Activated CD4-positive, alpha-beta T cell treated with anti-CD3 and anti-CD28 coated beads, Interleukin-2, amount 50 U/mL, for 1 hour (primary cell): ENCODE results near the gene COL8A2.
A peak's percentile ranks its signal among the peaks of the same experiment; 100 is the strongest.

ENCODE experiments used
- DNase-seq: peaks from one replicate; pipeline ENCODE4 v3.0.0-alpha.2; 2020

The COL8A2 gene

DNA sequence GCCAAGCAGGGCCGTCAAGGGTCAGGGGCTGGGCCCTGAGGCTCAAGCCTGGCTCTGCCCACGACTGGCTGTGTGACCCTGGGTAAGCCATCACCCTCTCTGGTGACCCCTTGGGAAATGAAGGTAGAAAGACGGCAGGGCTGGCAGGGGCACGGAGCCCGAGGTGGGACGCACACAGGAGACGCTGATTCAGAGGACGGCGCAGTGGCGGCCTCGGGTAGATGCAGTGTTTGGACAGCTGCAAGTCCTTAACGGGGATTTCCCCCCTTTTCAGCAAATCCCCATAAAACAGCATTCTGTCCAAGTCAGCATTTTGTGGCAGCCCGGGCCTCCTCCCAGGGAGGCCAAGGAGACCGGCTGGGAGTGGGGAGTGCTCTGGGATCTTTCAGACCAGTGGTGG, 16.7 kb downstream of the COL8A2 start:
- DNase-seq = no peak

DNA sequence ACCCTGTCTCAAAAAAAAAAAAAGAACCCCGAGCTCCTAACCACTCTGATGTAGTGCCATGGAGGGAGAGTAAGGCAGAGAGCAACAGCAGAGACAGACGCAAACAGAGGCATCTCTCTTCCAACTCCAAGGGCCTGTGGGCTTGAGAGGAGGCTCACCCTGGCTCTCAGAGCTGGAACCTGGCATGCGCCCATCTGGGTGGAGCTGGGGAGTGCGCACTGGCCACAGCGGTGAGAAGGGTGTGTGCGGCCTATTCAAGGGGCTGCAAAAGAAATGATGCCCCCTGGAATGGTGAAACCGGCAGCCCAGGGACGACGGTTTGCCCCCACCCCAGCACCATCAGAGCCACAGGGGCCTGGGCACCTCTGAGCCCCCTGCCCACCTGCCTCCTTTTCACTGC, 17.6 kb downstream of the COL8A2 start:
- DNase-seq = no peak

DNA sequence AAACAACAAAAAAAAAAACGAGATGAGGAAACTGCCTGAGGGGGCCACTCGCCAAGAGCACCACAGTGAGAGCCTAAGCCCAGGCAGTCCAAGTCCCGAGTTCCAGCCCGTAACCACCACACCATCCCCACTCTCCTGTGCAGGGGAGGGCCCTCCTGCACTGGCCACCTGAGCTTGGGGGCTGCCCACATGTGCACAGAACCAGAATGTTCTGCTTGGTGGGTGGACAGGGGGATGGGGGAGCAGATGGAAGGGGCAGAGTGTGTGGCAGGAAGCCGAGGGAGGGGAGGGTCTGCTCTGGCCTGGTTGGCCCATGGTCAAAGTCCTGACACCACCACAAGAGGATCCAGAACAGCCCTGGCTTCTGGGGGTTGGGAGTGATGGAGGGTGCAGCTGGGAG, 18.8 kb downstream of the COL8A2 start:
- DNase-seq = no peak

DNA sequence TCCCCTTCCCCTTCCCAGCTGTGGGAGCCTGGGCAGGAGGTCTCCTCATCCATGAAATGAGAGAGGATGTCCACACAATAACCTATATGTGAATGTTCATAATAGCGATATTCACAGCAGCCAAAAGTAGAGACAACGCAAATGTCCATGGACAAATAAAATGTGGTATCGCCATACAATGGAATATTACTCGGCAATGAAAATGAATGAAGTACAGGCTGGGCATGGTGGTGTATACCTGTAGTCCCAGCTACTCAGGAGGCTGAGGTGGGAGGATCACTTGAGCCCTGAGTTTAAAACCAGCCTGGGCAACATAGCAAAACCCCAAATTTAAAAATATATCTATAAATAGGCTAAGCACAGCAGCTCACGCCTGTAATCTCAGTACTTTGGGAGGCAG, 23.5 kb downstream of the COL8A2 start:
- no peak for DNase-seq

DNA sequence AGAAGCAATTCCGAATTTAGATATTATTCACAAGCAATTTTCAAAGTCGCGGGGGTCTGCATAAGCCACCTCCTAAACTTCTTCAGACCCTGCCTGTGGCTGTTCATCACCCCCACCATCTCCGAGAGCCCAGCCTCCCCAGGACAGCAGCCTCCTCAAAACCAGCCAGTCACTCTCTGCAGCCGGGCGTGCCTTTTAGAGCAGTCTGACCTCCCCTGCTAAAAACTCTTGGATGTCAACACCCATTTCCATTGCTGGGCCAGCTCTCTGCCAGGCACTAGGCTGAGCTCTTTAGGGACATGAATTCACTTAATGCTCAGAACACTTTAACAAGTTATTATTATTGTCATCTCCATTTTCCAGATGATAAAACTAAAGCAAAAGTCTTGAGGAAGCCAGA, 24.6 kb downstream of the COL8A2 start:
- no peak for DNase-seq

DNA sequence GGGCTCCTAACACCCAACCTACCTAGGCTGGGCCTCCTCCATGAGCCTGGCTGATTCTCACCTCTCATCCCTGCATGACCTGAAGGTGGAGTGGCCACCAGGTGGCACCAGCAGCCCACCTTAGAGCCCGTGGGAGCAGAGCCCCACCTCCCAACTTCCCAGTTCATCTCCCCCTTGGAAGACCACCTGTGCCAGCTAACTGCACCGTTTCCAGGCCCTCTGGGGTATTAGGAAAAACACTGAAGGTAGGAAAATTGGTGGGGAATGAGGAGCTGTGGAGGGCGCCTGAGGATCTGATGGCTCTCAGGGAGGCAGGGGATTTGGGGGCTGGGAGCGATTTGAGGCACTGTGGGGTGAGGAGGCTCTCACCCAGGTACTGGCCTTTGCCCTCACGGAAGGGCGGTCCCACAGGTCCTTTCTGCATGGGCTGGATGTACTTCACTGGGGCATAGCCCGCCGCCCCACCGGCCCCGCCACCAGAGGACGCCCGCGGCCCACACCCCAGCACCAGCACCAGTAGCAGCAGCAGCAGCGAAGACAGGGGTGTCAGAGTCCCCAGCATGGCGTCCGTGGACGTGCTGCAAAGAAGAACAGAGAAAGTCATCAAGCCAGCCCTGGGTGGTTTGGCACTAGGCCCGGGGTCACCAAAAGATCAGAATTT, 25.2 kb downstream of the COL8A2 start:
- DNase-seq = peak; percentile 79

DNA sequence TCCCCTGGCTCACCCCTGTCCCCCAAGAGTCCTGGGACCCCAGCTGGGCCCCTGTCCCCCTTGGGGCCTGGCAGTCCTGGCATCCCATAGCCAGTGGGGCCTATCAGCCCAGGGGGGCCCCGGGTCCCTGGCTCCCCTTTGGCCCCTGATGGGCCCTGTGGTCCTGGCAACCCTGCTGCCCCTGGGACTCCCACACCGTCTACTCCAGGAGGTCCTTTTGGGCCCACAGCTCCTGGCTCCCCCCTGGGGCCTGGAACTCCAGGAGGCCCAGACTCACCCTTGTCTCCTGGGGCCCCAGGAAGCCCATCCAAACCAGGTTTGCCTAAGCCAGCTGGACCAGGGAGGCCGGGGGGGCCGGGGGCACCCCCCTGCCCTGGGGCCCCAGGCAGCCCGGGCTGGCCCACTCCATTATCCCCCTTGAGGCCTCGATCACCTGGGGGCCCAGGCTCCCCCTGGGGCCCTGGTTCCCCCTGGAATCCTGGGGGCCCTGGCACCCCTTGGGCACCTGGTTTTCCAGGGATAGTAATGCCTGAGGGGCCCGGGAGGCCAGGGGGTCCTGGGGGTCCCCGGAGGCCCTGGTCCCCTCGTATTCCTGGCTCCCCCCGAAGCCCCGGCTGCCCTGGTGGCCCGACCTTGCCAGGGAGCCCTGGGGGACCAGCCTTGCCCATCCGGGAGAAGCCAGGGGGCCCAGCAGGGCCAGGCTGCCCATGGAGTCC, 26.2 kb downstream of the COL8A2 start:
- no peak for DNase-seq

DNA sequence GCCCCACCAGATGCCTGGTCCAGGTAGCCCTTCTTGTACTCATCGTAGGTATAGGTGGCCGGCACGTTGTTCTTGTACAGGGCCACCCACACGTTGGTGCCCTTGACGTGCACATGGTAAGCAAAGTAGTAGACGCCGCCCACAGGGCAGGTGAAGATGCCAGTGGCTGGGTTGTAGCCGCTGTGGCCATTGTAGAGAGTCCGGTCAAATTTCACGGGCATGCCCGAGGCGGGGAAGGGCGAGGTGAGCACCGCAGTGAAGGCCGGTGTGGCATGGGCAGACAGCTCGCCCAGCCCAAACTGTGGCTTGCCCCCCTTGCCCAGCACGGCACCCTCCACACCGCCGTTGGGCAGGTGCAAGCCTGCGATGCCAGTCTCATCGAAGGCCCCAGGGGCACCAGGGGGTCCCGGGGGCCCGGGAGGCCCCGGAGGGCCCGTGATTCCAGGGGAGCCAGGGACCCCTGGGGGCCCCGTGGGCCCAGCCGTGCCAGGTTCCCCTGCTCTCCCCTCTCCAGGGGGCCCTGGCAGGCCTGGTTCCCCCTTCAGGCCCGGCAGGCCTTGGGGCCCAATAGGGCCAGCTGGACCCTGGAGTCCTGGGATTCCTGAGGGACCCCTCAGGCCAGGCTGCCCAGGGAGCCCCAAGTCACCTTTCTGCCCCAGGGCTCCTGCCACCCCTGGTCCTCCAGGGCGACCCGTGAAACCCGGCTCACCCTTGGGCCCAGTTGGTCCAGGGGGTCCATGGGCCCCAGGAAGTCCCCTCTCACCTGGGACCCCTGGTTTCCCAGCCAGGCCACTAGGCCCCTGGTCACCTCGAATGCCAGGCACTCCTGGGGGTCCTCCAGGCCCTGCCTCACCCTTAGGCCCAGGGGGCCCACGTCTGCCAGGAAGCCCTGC, 27.1 kb downstream of the COL8A2 start:
- DNase-seq = no peak

DNA sequence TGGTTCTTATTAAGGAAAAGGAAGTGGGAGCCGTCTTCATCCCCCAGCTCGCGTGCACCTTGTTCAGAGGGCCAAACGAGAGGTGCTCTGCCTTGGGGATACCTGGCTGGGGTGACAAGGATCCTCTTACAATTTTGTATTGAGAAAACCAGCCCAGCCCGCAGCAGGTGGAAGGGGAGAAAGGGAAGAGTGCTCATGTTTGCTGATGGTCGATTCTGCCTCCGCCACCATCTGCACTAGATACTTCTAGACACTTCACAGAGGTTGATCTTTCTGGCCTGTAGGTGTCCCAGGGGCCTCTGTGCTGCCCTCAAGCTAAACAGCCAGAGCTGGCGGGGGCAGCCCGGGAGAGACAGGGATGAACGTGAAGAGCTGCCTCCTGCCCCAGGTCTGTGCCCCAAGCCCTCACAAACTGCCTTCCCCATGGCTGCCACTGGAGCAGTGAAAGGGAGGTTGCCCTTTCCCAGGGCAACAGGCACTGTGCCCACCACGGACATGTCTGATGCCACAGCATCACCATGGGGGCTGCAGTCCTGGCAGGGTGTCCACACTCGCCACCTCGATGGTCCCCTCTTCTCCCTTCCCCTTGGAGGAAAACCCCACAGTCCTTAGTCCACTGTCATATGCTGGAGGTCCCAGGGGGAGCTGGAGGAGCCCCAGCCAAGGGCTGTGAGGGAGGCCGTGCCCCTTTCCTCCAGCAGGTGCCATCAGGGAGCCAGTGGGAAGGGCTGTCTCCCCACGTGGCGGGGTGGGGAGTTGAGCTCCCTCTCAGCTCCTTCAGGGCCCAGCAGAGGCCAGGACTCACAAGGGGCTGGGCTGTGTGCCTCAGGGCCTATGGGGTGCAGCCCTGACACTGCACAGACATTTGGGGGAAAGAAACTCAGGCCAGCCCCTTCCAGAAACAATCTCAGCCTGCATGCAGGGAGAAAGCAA, 28.3 kb downstream of the COL8A2 start:
- DNase-seq = no peak

DNA sequence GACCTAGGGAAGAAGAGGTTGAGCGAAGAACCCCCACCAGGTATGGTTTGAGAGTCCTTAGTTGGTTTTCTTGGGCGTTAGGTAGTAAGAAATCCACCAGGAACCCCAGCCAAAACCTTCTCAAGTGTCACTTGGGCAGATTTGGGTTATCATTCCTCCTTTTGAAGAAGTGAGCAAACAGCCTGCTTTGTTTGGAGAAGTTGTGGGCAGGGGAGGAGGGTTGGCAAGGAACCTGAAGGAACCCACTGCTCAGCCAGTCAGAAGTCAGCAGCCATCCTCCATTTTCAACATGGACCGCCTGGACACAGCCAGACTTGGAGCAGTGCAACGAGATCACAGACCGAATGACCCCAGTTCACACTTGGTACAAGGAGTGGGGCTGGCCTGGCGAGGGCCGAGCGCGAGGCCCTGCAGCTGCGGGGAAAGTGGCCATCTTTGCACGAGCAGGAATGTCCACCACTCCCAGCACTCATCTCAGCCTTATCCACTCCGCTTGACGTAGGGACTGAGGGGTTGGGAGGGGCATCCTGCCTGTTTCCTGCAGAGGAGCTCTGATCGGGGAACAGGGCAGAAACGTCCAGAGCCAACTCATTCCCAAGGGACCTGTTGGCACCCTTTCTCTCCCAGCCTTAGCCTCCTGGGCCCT, 29.1 kb downstream of the COL8A2 start:
- no peak for DNase-seq

DNA sequence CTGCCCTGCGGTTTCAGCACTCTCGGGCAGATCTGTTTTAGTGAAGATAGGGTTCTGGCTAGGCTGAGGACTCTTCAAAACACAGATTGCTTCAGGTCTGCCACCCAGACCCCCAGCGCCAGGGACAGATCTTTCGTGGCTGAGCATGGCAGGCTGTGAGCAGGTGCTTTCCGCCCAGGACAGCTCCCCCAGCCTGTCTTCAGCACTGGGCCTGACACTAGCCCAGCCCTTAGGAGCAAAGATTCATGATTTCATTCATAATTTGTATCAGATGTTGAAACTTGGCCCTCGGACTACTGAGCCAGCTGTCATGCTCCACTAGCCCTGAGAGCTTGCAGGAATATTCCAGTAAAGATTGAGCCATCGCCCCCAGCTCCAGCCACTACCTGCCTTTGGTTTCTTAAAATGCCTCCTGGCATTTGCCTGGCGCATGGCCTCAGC, 30.4 kb downstream of the COL8A2 start:
- no peak for DNase-seq

DNA sequence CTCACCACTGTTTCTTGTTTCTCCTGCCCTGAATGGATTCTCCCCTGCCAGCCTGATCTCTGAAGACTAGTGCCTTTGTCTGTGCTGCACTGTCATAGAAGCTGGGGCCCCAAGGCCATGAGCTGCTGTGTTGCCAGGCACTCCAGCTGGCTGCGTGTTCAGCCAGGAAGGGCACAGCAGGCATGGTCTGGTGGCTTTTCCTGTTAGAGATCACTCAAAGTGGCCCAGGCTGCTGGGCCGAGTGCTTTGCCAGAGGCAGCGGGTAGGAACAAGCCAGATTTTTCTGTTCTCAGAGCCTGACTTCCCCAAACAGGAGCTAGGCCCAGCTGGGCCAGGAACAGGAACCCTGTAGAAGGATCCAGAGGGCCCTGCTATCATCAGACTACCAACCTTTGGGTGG, 31.1 kb downstream of the COL8A2 start:
- no peak for DNase-seq

DNA sequence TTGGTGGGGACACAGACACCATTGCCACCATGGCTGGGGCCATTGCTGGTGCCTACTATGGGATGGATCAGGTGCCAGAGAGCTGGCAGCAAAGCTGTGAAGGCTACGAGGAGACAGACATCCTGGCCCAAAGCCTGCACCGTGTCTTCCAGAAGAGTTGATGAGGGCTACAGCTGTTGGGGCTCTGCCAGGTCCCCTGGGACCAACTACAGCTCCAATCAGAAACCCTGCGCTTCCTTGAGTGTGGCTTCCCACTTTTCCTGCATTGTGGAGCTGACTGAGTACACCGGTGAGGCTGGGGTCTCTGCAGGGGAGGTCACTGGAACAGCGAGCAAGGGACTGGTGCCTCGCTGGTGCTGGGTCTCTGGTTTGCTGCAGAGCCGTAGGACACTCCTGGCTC, 31.8 kb downstream of the COL8A2 start:
- no peak for DNase-seq

DNA sequence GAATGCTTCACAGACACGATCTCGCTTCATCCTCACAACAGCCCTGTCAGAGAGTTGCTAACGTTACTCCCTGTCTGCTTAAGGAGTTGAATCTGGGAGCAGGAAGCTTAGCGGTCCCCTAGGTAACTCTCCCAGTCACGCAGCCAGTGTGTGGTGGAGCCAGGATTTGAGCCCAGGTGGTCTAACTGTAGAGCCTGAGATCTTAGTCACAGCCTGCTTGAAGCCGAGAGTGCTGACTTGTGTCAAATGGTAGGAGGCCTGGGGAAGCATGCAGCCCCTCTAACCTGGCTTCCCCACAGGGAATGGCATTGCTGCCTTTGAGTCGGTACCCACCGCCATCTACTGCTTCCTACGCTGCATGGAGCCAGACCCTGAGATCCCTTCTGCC, 32.2 kb downstream of the COL8A2 start:
- no peak for DNase-seq

DNA sequence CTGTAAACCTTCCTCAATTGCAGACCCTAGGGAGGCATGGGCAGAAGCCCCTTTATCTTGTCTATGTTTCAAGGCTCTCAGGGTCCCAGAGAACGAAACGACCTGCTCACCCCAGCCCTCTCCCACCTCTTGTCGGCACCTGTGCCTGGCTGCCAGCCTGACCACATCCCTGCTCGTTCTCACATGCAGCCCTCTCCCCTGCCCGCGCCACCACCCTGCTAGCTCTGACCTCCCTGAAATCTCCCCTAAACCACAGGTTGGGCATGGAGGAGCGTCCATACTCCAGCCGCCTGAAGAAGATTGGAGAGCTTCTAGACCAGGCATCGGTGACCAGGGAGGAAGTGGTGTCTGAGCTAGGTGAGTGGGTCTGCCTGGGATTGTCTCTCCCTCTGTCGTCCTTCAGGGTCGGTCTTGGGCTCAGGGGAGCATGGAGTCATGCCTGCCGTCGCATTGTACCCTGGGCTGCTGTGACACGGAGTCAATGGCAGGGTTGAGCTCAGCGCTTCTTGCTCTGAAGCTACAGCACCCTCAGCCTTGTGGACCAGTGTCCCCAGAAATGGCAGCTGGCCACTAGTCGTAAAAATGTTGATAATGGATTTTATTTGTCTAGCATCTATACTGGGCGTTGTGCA, 32.7 kb downstream of the COL8A2 start:
- DNase-seq = no peak

DNA sequence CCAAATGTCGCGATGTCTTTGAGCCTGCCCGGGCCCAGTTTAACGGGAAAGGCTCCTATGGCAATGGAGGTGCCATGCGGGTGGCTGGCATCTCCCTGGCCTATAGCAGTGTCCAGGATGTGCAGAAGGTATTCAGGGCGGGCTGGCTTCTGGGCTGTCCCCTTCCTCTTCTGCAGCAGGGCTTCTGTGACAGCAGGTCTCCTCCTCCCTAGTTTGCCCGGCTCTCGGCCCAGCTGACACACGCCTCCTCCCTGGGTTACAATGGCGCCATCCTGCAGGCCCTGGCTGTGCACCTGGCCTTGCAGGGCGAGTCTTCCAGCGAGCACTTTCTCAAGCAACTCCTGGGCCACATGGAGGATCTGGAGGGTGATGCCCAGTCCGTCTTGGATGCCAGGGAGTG, 33.3 kb downstream of the COL8A2 start:
- no peak for DNase-seq

DNA sequence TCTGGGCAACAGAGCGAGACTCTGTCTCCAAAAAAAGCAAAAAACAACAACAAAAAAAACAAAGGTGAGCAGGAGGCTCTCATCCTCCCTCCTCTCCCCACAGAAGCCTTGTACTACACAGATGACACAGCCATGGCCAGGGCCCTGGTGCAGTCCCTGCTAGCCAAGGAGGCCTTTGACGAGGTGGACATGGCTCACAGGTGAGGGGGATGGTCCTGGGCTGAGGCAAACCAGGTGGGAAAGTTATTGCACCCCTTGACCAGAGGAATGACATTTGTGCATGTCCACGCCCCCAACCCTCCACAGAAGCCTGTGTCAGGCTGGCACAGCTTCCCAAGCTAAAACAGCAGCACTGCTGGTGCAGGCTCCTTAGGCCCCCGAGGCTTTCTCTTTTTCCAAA, 33.9 kb downstream of the COL8A2 start:
- no peak for DNase-seq

DNA sequence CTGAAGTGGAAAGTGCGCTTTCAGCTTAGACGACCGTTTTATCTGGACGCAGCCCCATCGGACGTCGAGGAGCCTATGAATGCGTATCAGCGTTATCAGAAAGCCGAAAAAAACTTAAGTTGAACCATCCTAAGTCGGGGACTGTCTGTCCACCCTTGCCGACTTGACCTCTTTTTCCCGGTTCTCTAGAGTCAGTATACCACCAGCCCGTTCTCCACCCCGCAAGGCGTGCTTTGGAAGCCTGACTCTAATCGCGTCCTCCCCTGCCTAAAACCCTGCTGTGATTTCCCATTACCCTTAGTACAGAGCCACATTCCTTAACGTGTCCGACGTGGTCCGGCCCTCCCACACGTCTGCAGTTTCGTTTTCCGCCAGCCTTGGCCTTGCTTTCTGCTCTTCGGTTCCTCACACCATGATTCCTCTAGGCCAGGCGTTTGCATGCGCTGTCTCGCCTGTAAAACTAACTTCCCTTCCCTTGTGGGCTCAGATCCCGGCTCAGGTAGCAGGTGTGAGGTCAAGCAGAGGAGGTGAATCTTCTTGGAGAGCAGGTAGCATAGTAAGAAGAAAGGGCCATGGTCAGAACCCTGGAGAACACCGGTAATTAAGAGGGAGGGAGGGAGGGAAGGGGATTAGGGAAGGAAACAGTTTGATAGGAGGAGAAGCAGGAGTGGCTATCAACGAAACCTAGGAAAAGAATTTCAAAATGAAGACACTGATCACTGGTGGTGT, 35.5 kb downstream of the COL8A2 start:
- DNase-seq = no peak

DNA sequence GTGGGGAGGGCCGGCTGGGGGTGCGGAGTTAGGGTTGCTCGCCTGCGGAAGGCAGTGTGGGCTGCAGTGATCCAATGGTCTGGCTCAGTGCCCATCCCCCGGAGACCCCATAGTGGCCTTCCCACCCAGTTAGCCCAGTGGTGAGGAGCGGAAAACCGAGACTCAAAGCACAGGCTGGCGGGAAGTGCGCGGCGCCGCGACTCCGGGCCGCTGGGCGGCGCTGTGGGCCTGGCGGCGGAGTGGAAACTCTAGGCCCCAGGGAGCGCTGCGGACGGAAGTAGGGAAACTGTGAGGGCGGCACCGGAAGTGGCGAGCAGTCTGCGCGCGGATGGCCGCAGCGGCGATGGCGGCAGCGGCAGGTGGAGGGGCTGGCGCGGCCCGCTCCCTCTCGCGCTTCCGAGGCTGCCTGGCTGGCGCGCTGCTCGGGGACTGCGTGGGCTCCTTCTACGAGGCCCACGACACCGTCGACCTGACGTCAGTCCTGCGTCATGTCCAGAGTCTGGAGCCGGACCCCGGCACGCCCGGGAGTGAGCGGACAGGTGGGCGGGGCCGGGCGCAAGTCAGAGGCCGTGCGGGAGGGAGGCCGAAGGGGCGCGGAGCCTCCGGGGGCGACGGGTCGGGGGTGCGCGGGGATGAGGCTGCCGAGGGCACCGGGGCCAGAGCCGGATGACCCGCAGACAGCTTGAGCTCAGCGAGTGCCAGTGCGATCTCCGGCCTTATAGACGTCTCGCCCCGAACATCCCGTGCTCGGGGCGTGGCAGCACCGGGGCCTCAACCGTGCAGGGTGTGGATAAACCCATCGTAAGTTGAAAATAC, 36.2 kb downstream of the COL8A2 start, which contains the start of gene ADPRS:
Gene ADPRS, plus strand, starts transcription at position 316 of the 816 bp plus-strand sequence. Its CDS starts 13 bp downstream, at position 329.
- DNase-seq = peak; percentile 87

DNA sequence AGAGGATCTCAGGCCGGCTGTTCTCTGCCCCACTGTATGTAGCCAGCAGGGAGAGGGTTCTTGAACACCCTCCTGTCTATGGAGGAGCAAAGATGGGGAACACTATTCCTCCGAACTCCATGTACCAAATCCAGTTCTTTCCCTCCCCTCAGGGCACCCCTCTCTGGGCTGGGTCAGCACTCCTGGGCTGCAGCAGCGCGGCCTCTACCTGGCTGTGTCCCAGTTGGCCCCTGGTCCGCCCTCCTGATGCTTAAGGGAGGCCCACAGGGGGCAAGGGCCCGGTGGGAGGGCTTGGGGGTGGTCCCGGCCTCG, 36.8 kb downstream of the COL8A2 start:
- DNase-seq = no peak
